Calu3 (cell line): ENCODE measurements around the gene GRIN3B. TPM values are rescaled to one million over a fixed set of nuclear protein-coding genes. Genes with fewer than 3 reads are reported as not detected.

Source experiments
- BruUV-seq: library from RNA; stranded (reverse); fragments of 400-500 nt; replicated peaks from 2 replicates; lab custom pipeline; 2021; lab: Mats Ljungman, UMichigan
- CTCF ChIA-PET: fragments of 300-600 bp; sonication (Branson Sonifier 250); formaldehyde crosslinking; loops from one replicate; lab custom pipeline; 2022; ENCODE audit warnings: antibody characterized with exemption; lab: Charles Lee
- DNase-seq: peaks from one replicate; pipeline ENCODE4 v3.0.0; 2022
- H3K27ac Mint-ChIP-seq: one replicate; pipeline ENCODE4 v1.8.0; 2022; ENCODE audit warnings: mixed read lengths; ENCODE audit not compliant: unreplicated experiment
- H3K27me3 Mint-ChIP-seq: one replicate; pipeline ENCODE4 v1.8.0; 2022; ENCODE audit warnings: mixed read lengths; ENCODE audit not compliant: unreplicated experiment
- H3K36me3 Mint-ChIP-seq: one replicate; pipeline ENCODE4 v1.8.0; 2022; ENCODE audit warnings: mild to moderate bottlenecking, moderate library complexity, mixed read lengths; ENCODE audit not compliant: insufficient read depth, unreplicated experiment
- H3K4me1 Mint-ChIP-seq: one replicate; pipeline ENCODE4 v1.8.0; 2022; ENCODE audit warnings: mild to moderate bottlenecking, low read depth, mixed read lengths; ENCODE audit not compliant: unreplicated experiment
- H3K4me3 Mint-ChIP-seq: one replicate; pipeline ENCODE4 v1.8.0; 2022; ENCODE audit warnings: mild to moderate bottlenecking, low read depth, moderate library complexity, mixed read lengths; ENCODE audit not compliant: unreplicated experiment
- H3K9me3 Mint-ChIP-seq: one replicate; pipeline ENCODE4 v1.8.0; 2022; ENCODE audit warnings: low read depth, mixed read lengths; ENCODE audit not compliant: unreplicated experiment
- intact Hi-C: fragments of 100-400 bp; cut with micrococcal nuclease; formaldehyde crosslinking; loops from one replicate; pipeline ENCODE4 v1.10.0; 2022; ENCODE audit not compliant: unreplicated experiment
- total RNA-seq: library from RNA; stranded (reverse); gene quantifications from 2 replicates; pipeline ENCODE4 v1.2.3, GENCODE V29; 2022
- TF ChIP-seq, protein P1 (sequence below): fragments of 200-600 bp; IDR thresholded peaks from one replicate; pipeline ENCODE4 v1.8.0; 2022; ENCODE audit warnings: antibody characterized with exemption; ENCODE audit not compliant: unreplicated experiment

The GRIN3B gene
- total RNA-seq, 1 experiment from 2014 or later: not detected

GRCh38 chr19:1046836-1047695 is 46.8 kb downstream of the GRIN3B start:
- Mint-ChIP-seq H3K4me3 (no peak overlapping the region), H3K36me3 (peaks cover 6% of the 10 kb centered on the region), H3K4me1 (no peaks in the 10 kb centered on the region), H3K9me3 (no peaks in the 10 kb centered on the region), H3K27ac (no peak overlapping the region), H3K27me3 (no peaks in the 10 kb centered on the region)
- intact Hi-C loops: no loop called here
- DNase-seq: no peak
- CTCF ChIA-PET: no interaction called here
- no TSS peak for BruUV-seq
- TF ChIP-seq, protein P1, sequence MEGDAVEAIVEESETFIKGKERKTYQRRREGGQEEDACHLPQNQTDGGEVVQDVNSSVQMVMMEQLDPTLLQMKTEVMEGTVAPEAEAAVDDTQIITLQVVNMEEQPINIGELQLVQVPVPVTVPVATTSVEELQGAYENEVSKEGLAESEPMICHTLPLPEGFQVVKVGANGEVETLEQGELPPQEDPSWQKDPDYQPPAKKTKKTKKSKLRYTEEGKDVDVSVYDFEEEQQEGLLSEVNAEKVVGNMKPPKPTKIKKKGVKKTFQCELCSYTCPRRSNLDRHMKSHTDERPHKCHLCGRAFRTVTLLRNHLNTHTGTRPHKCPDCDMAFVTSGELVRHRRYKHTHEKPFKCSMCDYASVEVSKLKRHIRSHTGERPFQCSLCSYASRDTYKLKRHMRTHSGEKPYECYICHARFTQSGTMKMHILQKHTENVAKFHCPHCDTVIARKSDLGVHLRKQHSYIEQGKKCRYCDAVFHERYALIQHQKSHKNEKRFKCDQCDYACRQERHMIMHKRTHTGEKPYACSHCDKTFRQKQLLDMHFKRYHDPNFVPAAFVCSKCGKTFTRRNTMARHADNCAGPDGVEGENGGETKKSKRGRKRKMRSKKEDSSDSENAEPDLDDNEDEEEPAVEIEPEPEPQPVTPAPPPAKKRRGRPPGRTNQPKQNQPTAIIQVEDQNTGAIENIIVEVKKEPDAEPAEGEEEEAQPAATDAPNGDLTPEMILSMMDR: no peak

- CTCF ChIA-PET: no interaction called here
- Mint-ChIP-seq H3K4me1 (no peaks in the 10 kb centered on the region), H3K9me3 (no peaks in the 10 kb centered on the region), H3K27ac (no peak overlapping the region), H3K36me3 (peaks cover 6% of the 10 kb centered on the region), H3K27me3 (no peaks in the 10 kb centered on the region), H3K4me3 (no peak overlapping the region)
- intact Hi-C loops: no loop called here
- no peak for DNase-seq
- TF ChIP-seq, protein P1: no peak
- BruUV-seq: no TSS peak
Observed at GRCh38 chr19:1047696-1048147, 47.5 kb downstream of the GRIN3B start.

GRCh38 chr19:1049106-1049505 is 48.9 kb downstream of the GRIN3B start:
- TF ChIP-seq, protein P1: no peak
- intact Hi-C loops: no loop called here
- CTCF ChIA-PET: no interaction called here

GRCh38 chr19:1049800-1050199 is 49.6 kb downstream of the GRIN3B start:
- Mint-ChIP-seq H3K36me3 (peaks cover 6% of the 10 kb centered on the region), H3K9me3 (no peaks in the 10 kb centered on the region), H3K4me1 (no peaks in the 10 kb centered on the region), H3K27me3 (no peaks in the 10 kb centered on the region), H3K27ac (no peak overlapping the region), H3K4me3 (no peak overlapping the region)
- intact Hi-C loops: no loop called here
- TF ChIP-seq, protein P1: no peak
- no TSS peak for BruUV-seq
- no peak for DNase-seq
- CTCF ChIA-PET: no interaction called here

More at GRCh38 chr19:1049106-1049505, 48.9 kb downstream of the GRIN3B start:
- H3K4me3 Mint-ChIP-seq: no peak overlapping the region
- DNase-seq: no peak
- no TSS peak for BruUV-seq
- H3K9me3 Mint-ChIP-seq: no peaks in the 10 kb centered on the region
- H3K36me3 Mint-ChIP-seq: peaks cover 6% of the 10 kb centered on the region
- no peaks in the 10 kb centered on the region for H3K27me3 Mint-ChIP-seq
- no peaks in the 10 kb centered on the region for H3K4me1 Mint-ChIP-seq
- no peak overlapping the region for H3K27ac Mint-ChIP-seq
